ENCODE measurements around the gene KIF26A.
"Not testable (repeated sequence)": the region's sequence is repeated elsewhere in the genome, so short reads cannot be mapped to it uniquely, and the experiment has no call there.

Gene KIF26A

DNA sequence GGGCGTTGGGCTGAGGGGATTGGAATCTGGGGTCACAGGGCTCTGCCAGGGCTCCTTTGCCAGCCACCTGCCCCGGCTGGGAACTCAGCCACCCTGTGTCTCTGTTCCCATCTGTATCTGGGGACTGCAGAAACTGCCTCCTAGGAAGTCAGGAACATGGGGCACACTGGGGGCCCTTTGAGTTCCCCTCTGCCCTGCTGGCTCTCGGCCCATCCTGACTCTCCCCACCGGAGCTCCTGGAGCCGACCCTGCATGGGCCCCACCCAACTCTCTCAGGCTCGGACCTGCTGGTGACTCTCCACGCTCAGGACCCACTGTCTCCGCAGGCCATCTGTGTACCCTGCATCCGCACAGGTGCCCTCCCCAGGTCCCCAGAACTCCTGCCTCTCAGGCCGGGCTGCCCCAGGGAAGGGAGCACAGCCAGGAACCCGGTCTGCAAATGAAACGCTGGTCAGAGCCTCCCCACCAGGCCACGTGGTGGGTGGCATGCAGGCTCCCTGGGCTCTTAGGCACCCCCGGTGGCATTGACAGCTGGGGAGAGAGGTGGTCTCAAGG, 82.8 kb downstream of the KIF26A start:
- H3K27ac ChIP-seq: no peak overlapping the region
- TF ChIP-seq ZFX (IDR thresholded peaks at IDR 0.05): no peak
- no peak for TF ChIP-seq CTCF (conservative IDR thresholded peaks at IDR 0.05)

DNA sequence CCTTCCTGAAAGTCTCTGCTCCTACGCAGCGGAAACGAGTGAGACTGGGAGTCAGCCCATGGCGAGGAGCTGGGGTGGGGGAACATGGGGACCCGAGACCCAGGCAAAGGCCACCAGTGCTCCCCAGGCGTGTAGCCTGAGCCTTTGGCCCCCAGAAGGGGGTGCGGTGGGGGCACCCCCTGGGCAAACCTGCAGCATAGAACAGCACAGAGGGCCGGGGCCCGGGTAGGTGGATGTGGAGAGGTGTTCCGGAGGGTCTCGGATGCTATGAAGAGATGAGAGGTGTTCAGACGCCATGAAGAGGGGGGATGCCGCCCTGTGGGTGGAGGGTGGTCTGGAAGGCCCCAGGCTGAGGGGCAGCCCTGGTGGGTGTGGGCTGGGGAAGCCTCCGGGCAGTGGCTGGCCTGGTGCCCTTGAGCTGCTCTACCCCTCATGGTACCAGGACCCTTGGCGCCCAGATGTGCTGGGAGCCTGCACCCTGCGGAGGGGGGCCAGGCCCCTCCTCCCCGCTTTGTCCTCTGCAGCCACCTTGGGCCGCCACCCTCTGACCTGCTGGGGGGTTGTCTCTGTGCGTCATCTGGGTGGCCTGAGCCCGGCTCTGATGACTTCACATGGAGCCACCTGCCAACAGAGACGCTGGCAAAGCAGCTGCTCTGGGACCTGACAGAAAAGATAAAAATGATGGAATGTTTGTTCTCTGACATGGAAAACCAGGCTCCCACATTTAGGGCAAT, 83.4 kb downstream of the KIF26A start:
- H3K27ac ChIP-seq: no peak overlapping the region
- TF ChIP-seq ZFX (IDR thresholded peaks at IDR 0.05): no peak
- TF ChIP-seq CTCF (conservative IDR thresholded peaks at IDR 0.05): no peak

GRCh38 chr14:104222396-104223036, 84.1 kb downstream of the KIF26A start:
- no peak overlapping the region for H3K27ac ChIP-seq
- TF ChIP-seq CTCF (conservative IDR thresholded peaks at IDR 0.05) (no peak), ZFX (IDR thresholded peaks at IDR 0.05) (no peak)

DNA sequence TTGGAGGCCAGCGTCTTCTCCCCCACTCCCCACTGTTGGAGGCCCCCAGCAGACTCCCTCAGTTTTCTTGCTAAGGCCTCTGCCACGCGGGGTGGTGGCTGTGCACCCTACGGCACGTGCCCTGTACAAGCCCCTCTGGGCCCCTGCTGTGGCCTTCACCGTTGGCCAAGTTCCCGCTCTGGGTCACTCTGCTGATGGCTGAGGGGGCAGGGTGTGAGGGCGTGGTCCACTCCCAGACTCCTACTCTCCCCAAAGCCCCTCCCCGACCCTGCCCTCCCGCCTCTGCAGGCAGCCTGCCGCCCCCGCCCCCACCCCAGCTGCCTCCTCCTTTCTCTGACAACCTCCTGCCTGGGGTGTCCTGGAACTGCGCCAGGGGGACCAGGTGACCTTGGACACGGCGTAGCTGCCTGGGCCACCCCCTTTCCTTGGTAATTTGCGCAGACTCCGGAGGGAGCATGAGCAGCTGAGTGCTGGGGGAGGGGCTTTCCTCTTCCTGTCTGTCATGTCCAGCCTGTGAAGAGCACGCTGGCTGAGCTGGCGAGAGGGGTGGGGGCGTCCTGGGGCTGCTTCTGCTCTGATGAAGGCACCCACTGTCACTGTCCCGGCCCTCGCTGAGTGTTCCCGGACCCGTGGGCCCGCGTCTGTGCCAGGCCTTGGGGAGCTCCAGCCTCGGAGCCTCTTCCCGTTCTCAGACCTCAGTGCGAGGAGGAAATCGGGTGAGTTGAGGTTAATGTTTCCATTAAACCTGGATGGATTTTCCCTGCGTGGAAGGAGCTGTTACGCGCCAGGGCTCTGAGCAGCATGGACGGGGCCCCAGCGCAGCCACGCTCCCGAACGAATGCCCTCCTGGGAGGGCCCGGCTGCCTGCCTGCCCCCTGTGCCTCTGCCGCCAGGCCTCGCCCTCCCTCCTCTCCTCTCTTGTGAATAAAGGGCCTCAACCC, 85.0 kb downstream of the KIF26A start:
- TF ChIP-seq CTCF (conservative IDR thresholded peaks at IDR 0.05) (no peak), ZFX (IDR thresholded peaks at IDR 0.05) (no peak)
- H3K27ac ChIP-seq: no peak overlapping the region

GRCh38 chr14:104224131-104224505, 85.7 kb downstream of the KIF26A start:
- no peak overlapping the region for H3K27ac ChIP-seq
- TF ChIP-seq ZFX (IDR thresholded peaks at IDR 0.05) (no peak), CTCF (conservative IDR thresholded peaks at IDR 0.05) (no peak)

DNA sequence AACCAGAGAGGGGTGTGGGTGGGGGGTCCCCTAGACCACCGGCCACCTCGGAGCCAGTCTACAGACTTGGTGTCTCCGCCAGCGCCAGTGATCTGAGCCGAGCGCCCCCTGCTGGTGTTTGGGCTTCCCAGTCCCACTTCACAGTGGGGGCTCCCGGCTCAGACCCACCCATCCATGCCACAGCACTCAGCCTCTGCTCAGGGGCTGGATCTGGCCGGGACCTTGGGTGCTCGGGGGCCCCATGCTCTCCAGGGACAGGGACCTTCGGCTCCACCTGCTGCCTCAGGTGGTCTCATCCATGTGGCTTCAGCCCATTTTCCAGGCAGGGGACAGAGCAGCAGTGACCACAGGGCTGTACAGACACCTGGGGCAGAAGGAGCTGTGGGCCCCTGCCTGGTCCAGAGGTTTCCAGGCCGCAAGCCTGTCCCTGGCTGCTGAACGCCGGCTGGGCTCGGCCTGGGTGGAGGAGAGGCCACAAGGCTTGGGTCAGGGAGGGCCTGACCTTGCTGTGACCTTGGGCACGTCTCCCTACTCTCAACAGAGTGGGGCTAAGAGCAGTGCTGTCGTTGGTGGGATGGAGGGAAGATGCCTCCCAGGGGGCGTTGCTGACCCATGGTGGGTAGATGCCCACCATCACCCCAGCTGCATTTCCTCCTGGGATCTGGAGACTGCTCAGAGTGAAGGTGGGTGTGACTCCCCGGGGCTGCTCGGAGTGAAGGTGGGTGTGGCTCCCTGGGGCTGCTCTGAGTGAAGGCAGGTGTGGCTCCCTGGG, 86.3 kb downstream of the KIF26A start:
- H3K27ac ChIP-seq: no peak overlapping the region
- TF ChIP-seq CTCF (conservative IDR thresholded peaks at IDR 0.05) (peak; percentile 77), ZFX (IDR thresholded peaks at IDR 0.05) (no peak)

DNA sequence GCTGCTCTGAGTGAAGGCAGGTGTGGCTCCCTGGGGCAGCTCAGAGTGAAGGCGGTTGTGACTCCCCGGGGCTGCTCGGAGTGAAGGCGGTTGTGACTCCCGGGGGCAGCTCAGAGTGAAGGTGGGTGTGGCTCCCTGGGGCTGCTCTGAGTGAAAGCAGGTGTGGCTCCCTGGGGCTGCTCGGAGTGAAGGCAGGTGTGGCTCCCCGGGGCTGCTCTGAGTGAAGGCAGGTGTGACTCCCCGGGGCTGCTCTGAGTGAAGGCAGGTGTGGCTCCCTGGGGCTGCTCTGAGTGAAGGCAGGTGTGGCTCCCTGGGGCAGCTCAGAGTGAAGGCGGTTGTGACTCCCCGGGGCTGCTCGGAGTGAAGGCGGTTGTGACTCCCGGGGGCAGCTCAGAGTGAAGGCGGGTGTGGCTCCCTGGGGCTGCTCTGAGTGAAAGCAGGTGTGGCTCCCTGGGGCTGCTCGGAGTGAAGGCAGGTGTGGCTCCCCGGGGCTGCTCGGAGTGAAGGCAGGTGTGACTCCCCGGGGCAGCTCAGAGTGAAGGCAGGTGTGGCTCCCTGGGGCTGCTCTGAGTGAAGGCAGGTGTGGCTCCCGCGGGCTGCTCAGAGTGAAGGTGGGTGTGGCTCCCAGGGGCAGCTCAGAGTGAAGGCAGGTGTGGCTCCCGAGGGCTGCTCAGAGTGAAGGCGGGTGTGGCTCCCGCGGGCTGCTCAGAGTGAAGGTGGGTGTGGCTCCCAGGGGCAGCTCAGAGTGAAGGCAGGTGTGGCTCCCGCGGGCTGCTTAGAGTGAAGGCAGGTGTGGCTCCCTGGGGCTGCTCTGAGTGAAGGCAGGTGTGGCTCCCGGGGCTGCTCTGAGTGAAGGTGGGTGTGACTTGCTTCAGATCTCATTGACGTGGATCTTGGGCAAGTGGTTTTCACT, 87.1 kb downstream of the KIF26A start:
- H3K27ac ChIP-seq: not testable (repeated sequence)
